CD4-positive, CD25-positive, alpha-beta regulatory T cell (primary cell): ENCODE results near the gene MBOAT1. TPM values are rescaled to one million over a fixed set of nuclear protein-coding genes. Genes with fewer than 3 reads are reported as not detected.

Source experiments
- ATAC-seq, 2 donors: fragments of 150-1000 bp; cut with Tn5 transposase; one replicate each; pipeline ENCODE4 v1.10.0; 2021; ENCODE audit warnings: low read depth in 2 of 2, moderate number of reproducible peaks in 2 of 2, moderate library complexity in 1 of 2
- DNase-seq, 3 donors: peaks; one replicate each; pipeline versions ENCODE4 v3.0.0 to v3.0.0-alpha.2; 2012 to 2022; ENCODE audit warnings: mixed read lengths in 1 of 3
- H3K27ac ChIP-seq: one replicate; pipeline ENCODE4 v1.7.0; 2013; ENCODE audit warnings: mild to moderate bottlenecking, low read length; ENCODE audit not compliant: insufficient read depth, poor library complexity, severe bottlenecking
- H3K27me3 ChIP-seq: one replicate; pipeline ENCODE4 v1.7.0; 2013; ENCODE audit warnings: low read length; ENCODE audit not compliant: control insufficient read depth, insufficient read depth
- H3K36me3 ChIP-seq: one replicate; pipeline ENCODE4 v1.7.0; 2013; ENCODE audit warnings: mild to moderate bottlenecking, low read length, moderate library complexity; ENCODE audit not compliant: control insufficient read depth, insufficient read depth
- H3K4me1 ChIP-seq: 2 replicates; pipeline ENCODE4 v1.7.0; 2013; ENCODE audit warnings: mild to moderate bottlenecking, low read length; ENCODE audit not compliant: insufficient read depth, control insufficient read depth, poor library complexity, severe bottlenecking
- H3K4me3 ChIP-seq: one replicate; pipeline ENCODE4 v1.7.0; 2013; ENCODE audit warnings: low read depth, mild to moderate bottlenecking, low read length, moderate library complexity
- H3K9me3 ChIP-seq, 2 experiments: 1 replicate in 1 of 2; 2 replicates in 1 of 2; pipeline ENCODE4 v1.7.0; 2013; ENCODE audit warnings: low read length in 2 of 2, mild to moderate bottlenecking in 1 of 2, moderate library complexity in 1 of 2; ENCODE audit not compliant: control insufficient read depth in 2 of 2
- H3K27ac Mint-ChIP-seq, 3 donors: one replicate each; pipeline ENCODE4 v1.8.0; 2020 to 2022; ENCODE audit warnings: mild to moderate bottlenecking in 3 of 3, mixed read lengths in 3 of 3, moderate library complexity in 2 of 3
- H3K27me3 Mint-ChIP-seq: one replicate; pipeline ENCODE4 v1.8.0; 2022; ENCODE audit warnings: mild to moderate bottlenecking, mixed read lengths
- H3K36me3 Mint-ChIP-seq: one replicate; pipeline ENCODE4 v1.8.0; 2020; ENCODE audit warnings: mixed read lengths
- H3K4me1 Mint-ChIP-seq, 4 donors: one replicate each; pipeline ENCODE4 v1.8.0; 2020 to 2022; ENCODE audit warnings: mixed read lengths in 4 of 4, mild to moderate bottlenecking in 1 of 4
- H3K4me3 Mint-ChIP-seq, 4 donors: one replicate each; pipeline ENCODE4 v1.8.0; 2020 to 2022; ENCODE audit warnings: mild to moderate bottlenecking in 4 of 4, mixed read lengths in 4 of 4, moderate library complexity in 3 of 4
- H3K9me3 Mint-ChIP-seq, 7 donors: one replicate each; pipeline ENCODE4 v1.8.0; 2020 to 2022; ENCODE audit warnings: mixed read lengths in 7 of 7, mild to moderate bottlenecking in 3 of 7, moderate library complexity in 2 of 7
- polyA plus RNA-seq, 4 donors: library from polyadenylated mRNA; unstranded; fragments of 300-500 nt; fragmentation: Illumina TruSeq; gene quantifications; one replicate each; pipeline ENCODE4 v1.2.3, GENCODE V29; 2021
- total RNA-seq: library from RNA; stranded (reverse); gene quantifications from one replicate; pipeline ENCODE4 v1.2.3, GENCODE V29; 2022

Gene MBOAT1
- total and polyA plus RNA-seq, 5 donors from 2014 or later: 3.6 to 26.4 (median 6.0) TPM

- Mint-ChIP-seq H3K4me1 (peaks cover 4 to 14% (median 9%) of the 10 kb centered on the region in 4 donors), H3K27ac (no peak overlapping the region), H3K4me3 (no peak overlapping the region), H3K27me3 (no peaks in the 10 kb centered on the region), H3K36me3 (no peaks in the 10 kb centered on the region), H3K9me3 (peaks cover 0 to 2% (median 0%) of the 10 kb centered on the region in 7 donors)
- no peaks in the 10 kb centered on the region for H3K36me3 ChIP-seq
- no peak overlapping the region for H3K27ac ChIP-seq
- ATAC-seq (no peak), DNase-seq (no peak)
- no peak overlapping the region for H3K4me3 ChIP-seq
- H3K9me3 ChIP-seq: no peaks in the 10 kb centered on the region
- H3K4me1 ChIP-seq: peaks cover 6% of the 10 kb centered on the region
- H3K27me3 ChIP-seq: no peaks in the 10 kb centered on the region
These were observed 154.0 kb downstream of the MBOAT1 start for GRCh38 chr6:20058121-20058905.

- H3K4me3 ChIP-seq: no peak overlapping the region
- Mint-ChIP-seq H3K4me3 (no peak overlapping the region), H3K9me3 (no peaks in the 10 kb centered on the region), H3K4me1 (peaks cover 0 to 5% (median 0%) of the 10 kb centered on the region in 4 donors), H3K36me3 (no peaks in the 10 kb centered on the region), H3K27me3 (no peaks in the 10 kb centered on the region), H3K27ac (no peak overlapping the region)
- H3K36me3 ChIP-seq: no peaks in the 10 kb centered on the region
- DNase-seq (peak in 1 of 3 donors; percentile 7), ATAC-seq (no peak)
- no peaks in the 10 kb centered on the region for H3K9me3 ChIP-seq
- H3K27ac ChIP-seq: no peak overlapping the region
- no peaks in the 10 kb centered on the region for H3K27me3 ChIP-seq
- H3K4me1 ChIP-seq: no peaks in the 10 kb centered on the region
These were observed 155.8 kb downstream of the MBOAT1 start for GRCh38 chr6:20056350-20056992.

DNA sequence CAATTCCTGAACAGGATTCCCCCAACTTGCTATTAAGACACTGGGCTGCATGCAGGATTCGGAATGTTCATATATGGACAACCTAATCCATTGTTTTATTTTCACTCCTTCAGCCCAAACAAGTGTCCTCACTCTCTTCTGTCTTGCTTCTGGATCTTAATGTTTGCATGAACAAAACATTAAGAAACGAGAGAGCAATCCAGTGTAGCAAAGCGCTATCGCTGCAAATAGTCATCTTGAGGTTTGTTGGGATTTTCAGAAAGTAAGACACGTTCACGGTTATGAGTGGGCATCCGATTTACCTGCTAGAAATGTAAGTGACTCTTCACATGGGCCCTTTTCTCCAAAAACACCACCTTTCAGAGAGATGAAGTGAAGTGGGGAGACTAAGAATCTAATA is 156.4 kb downstream of the MBOAT1 start:
- ATAC-seq (no peak), DNase-seq (no peak)
- H3K27me3 Mint-ChIP-seq: no peaks in the 10 kb centered on the region
- H3K36me3 ChIP-seq: no peaks in the 10 kb centered on the region
- no peak overlapping the region for H3K27ac Mint-ChIP-seq
- peaks cover 0 to 5% (median 0%) of the 10 kb centered on the region in 4 donors for H3K4me1 Mint-ChIP-seq
- no peaks in the 10 kb centered on the region for H3K4me1 ChIP-seq
- no peaks in the 10 kb centered on the region for H3K9me3 Mint-ChIP-seq
- H3K36me3 Mint-ChIP-seq: no peaks in the 10 kb centered on the region
- no peak overlapping the region for H3K4me3 ChIP-seq
- no peak overlapping the region for H3K27ac ChIP-seq
- no peak overlapping the region for H3K4me3 Mint-ChIP-seq
- no peaks in the 10 kb centered on the region for H3K27me3 ChIP-seq
- no peaks in the 10 kb centered on the region for H3K9me3 ChIP-seq

Other genes with a start within 250 kb of the MBOAT1 start
- gene E2F3, start 189.4 kb upstream of the MBOAT1 start, total RNA-seq: 14.0 TPM
- 1 to 10 TPM; 5.2 to 8.5 (median 7.1) TPM for gene E2F3, start 189.4 kb upstream of the MBOAT1 start, polyA plus RNA-seq